MM.1S (cell line): ENCODE data around the gene HS6ST3.

Experiments used
- CTCF ChIP-seq: fragments of 300-600 bp; sonication (generic); IDR thresholded peaks from 2 replicates; pipeline ENCODE4 v1.5.1; 2016; ENCODE audit warnings: antibody characterized with exemption, low read length, mixed read lengths
- EZH2 ChIP-seq: fragments of 300-600 bp; sonication (generic); optimal IDR thresholded peaks from 2 replicates; pipeline ENCODE3; 2017; ENCODE audit warnings: low read depth, mild to moderate bottlenecking, antibody characterized with exemption, low read length, mixed read lengths
- EZH2phosphoT487 ChIP-seq: fragments of 300-600 bp; sonication (generic); IDR thresholded peaks from 2 replicates; pipeline ENCODE4 v1.6.1; 2018; ENCODE audit warnings: antibody characterized with exemption, low read length

- TF ChIP-seq CTCF, result no peak
- no peak for TF ChIP-seq EZH2
- no peak for TF ChIP-seq EZH2phosphoT487
Measured at GRCh38 chr13:96203471-96203870, 113.6 kb downstream of the HS6ST3 start.
